Right cardiac atrium (tissue), 5 donors: ENCODE results near the gene MYOM3. TPM values are rescaled to one million over a fixed set of nuclear protein-coding genes. Genes with fewer than 3 reads are reported as not detected.

ENCODE experiments used
- ATAC-seq, 2 donors: fragments of 200-7000 bp; cut with Tn5 transposase; one replicate each; pipeline versions ENCODE4 v1.8.0 to v1.9.1; 2020; ENCODE audit warnings: moderate library complexity in 2 of 2, mild to moderate bottlenecking in 1 of 2
- DNase-seq, 3 donors: peaks; one replicate each; pipeline ENCODE4 v3.0.0-alpha.2; 2020
- H3K27ac ChIP-seq: one replicate; pipeline ENCODE4 v1.5.1; 2013; ENCODE audit warnings: mild to moderate bottlenecking, low read length, control low read depth, moderate library complexity
- H3K27me3 ChIP-seq: one replicate; pipeline ENCODE4 v1.6.1; 2013; ENCODE audit not compliant: control insufficient read depth, insufficient read depth
- H3K4me1 ChIP-seq: one replicate; pipeline ENCODE4 v1.6.1; 2013; ENCODE audit warnings: low read length; ENCODE audit not compliant: control insufficient read depth, insufficient read depth
- H3K4me3 ChIP-seq: one replicate; pipeline ENCODE4 v1.5.1; 2013; ENCODE audit warnings: low read length, control low read depth
- H3K9me3 ChIP-seq: one replicate; pipeline ENCODE4 v1.6.1; 2013; ENCODE audit warnings: low read length; ENCODE audit not compliant: control insufficient read depth
- WGBS: extraction: QIAGEN DNeasy Blood & Tissue Kit; methylation state at CpG from one replicate; pipeline ENCODE4 v1.1.7; 2013; 5-methylcytosine and 5-hydroxymethylcytosine counted together
- intact Hi-C, 4 donors: fragments of 100-400 bp; cut with DNase I; formaldehyde crosslinking; loops; one replicate each; pipeline versions ENCODE4 v1.11.0 to v1.14.0; 2022 to 2023
- polyA plus RNA-seq: library from polyadenylated mRNA; stranded (reverse); fragments of 200-250 nt; gene quantifications from one replicate; pipeline ENCODE4 v1.2.3, GENCODE V29; 2013
- total RNA-seq, 4 donors: library from RNA; stranded (reverse); fragmentation: NEBNext Ultra II Directional; extraction: Animal tissue kit (Norgen Biotek cat#: 25700); gene quantifications; one replicate each; pipeline ENCODE4 v1.2.1, GENCODE V29; 2021
- donor health status: healthy with polysubstance abuse.
- donor health status: DM: no; HTN: yes; CAD: no.
- donor health status: DM: no; HTN: no; CAD: no.
- donor health status: DM: no; HTN: yes; CAD: no; lungs with severe emphysema.
- donor health status: DM: yes; HTN: yes; CAD: no.

The MYOM3 gene
- total and polyA plus RNA-seq, 5 donors = 202 to 292 (median 258) TPM

GRCh38 chr1:24111262-24111995, 506 bp downstream of the MYOM3 start:
- ATAC-seq (peak; percentile 31 to 32), DNase-seq (peak; percentile 45 to 82 (median 80))
- no peaks in the 10 kb centered on the region for H3K27me3 ChIP-seq
- H3K4me3 ChIP-seq = peak overlapping the region; percentile 53
- H3K4me1 ChIP-seq = peaks cover 2% of the 10 kb centered on the region
- H3K27ac ChIP-seq = peak overlapping the region; percentile 98
- 28% methylated on average over 20 of the region's 20 CpGs for whole genome bisulfite sequencing
- no peaks in the 10 kb centered on the region for H3K9me3 ChIP-seq
- intact Hi-C loops = loop anchor here in 3 of 4 donors (5.0 kb wide), 1 partner anchor 39 kb away; no protein-coding TSS in a partner anchor

DNA sequence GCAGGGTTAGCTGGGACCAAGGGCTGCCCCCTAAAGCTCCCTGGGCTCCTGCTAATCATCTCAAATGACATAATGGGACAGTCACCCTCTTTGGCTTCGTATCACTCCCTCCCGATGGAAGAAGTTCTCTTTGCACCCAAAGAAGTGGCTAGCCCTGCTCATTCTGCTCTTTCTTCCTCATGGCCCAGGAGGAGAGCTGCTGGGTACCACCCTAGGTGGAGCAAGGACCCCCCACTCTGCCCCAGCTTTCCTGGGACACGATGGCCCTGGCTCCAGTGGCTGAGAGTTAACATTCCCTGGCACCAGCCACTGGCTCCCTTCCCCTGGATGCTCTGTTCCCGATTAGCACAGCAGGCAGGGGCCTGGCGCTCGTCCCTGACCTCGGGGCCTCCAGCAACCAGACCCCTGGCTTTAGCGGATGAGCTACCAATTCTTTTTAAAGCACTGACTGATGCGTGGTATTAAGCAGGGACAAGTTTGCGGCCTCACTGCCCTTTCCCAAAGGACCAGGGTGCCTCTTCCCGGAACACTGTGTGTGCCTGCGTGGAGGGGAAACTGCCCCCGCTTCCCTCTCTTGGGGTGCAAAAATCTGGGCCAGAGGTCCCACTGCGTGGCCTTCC, 1.2 kb downstream of the MYOM3 start:
- Histone ChIP-seq H3K27me3 (no peaks in the 10 kb centered on the region), H3K4me1 (peaks cover 2% of the 10 kb centered on the region), H3K9me3 (no peaks in the 10 kb centered on the region), H3K4me3 (peak overlapping the region; percentile 53), H3K27ac (peak overlapping the region; percentile 98)
- WGBS = 42% methylated on average over 14 of the region's 14 CpGs
- intact Hi-C loops = loop anchor here in 3 of 4 donors (5.0 kb wide), 1 partner anchor 38 kb away; no protein-coding TSS in a partner anchor
- DNase-seq = peak; percentile 72 to 91 (median 90)
- ATAC-seq = peak; percentile 58 to 68

DNA sequence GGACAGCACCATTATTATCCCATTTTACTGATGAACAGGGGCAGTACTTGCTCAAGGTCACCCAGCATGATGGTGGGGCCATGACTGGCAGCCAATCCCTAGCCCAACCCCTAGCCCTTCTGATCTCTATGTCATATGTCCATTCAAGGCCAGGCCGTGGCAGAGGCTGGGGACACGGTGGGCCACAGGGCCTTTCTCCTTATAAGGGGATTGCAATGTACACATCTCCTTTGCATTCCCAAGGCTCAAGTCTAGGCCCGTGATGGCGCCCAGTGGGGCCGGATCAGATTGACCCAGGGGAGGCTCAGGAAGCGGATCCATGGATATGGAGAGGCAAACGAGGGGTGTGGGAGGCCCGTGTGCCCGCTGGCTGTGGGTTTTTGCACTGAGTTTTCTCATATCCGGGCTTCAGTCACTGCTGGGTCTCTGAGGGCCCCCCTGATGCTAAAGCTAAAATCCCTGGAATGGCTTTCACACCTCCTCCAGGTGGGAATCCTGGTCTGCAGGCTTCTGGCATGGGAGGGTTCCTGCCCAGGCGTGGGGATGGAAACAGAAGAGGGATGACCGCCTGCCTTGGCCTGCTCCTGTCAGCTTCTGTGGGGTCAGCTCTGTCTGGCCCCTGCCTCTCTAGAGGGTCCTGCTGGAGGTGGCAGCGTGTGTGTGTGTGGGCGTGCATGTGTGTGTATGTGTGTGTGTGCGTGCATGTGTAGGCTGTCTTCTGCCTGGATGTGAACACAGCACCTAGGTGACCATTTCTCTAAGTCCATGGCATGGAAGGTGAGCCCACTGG, 2.1 kb downstream of the MYOM3 start:
- H3K4me1 ChIP-seq = peaks cover 2% of the 10 kb centered on the region
- intact Hi-C loops = loop anchor here (5.0 kb wide), 1 partner anchor 38 kb away; no protein-coding TSS in a partner anchor
- no peaks in the 10 kb centered on the region for H3K9me3 ChIP-seq
- no peaks in the 10 kb centered on the region for H3K27me3 ChIP-seq
- 84% methylated on average over 15 of the region's 15 CpGs for WGBS
- ATAC-seq (no peak), DNase-seq (peak in 1 of 3 donors; percentile 45)
- peak overlapping the region; percentile 98 for H3K27ac ChIP-seq
- peak overlapping the region; percentile 53 for H3K4me3 ChIP-seq

- no peaks in the 10 kb centered on the region for H3K9me3 ChIP-seq
- H3K4me3 ChIP-seq = peak overlapping the region; percentile 1
- peak overlapping the region; percentile 66 for H3K27ac ChIP-seq
- ATAC-seq (no peak), DNase-seq (no peak)
- no peaks in the 10 kb centered on the region for H3K27me3 ChIP-seq
- peaks cover 2% of the 10 kb centered on the region for H3K4me1 ChIP-seq
- intact Hi-C loops = loop anchor here in 1 of 4 donors (5.0 kb wide), 1 partner anchor 37 kb away; no protein-coding TSS in a partner anchor
- 67% methylated on average over 1 of the region's 1 CpG for WGBS
Measured at GRCh38 chr1:24109166-24109483, 2.8 kb downstream of the MYOM3 start.

DNA sequence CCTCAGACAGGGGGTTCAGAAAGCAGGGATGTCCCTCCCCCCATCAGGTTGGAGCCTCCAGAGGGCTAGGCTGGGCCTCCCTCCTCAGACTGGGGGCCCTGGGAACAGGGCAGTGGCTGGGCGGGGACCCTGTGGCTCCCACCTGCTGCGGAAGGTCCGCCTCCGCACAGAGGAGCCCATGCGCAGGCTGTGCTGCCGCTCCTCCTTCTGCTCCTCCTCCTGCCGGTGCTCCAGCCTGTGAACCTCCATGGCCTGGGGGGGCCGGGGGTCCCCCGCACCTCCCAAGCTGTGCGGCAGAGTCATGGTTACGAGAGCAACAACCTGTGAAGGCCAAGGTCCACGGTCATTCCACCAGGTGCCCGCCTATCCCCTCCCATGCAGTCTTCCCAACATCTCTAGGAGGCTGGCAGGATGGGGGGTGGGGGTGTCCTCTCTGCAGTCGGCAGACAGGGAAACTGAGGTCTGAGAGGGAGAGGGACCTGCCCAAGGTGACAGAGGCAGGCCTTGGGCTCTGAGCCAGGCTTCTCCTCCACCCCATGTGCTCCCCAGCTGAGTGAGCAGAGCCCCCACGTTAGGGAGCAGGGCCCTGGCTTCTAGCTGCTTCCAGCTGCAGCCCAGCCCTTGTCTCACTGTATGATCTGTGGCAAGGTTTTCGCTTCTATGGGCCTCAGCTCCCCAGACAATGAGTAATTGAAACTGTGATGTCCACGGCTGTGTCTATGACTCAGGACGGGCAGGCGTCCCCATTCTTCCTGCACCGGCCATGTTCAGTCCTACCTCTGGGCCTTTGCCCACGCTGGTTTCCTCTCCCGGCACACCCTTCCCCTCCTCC, 3.4 kb downstream of the MYOM3 start:
- Histone ChIP-seq H3K27ac (peak overlapping the region; percentile 66), H3K9me3 (no peaks in the 10 kb centered on the region), H3K4me3 (peak overlapping the region; percentile 1), H3K4me1 (peaks cover 2% of the 10 kb centered on the region), H3K27me3 (no peaks in the 10 kb centered on the region)
- intact Hi-C loops = loop anchor here in 1 of 4 donors (5.0 kb wide), 1 partner anchor 36 kb away; no protein-coding TSS in a partner anchor
- 71% methylated on average over 22 of the region's 22 CpGs for WGBS
- peak; percentile 4 to 64 for ATAC-seq
- DNase-seq = peak; percentile 54 to 64 (median 64)

DNA sequence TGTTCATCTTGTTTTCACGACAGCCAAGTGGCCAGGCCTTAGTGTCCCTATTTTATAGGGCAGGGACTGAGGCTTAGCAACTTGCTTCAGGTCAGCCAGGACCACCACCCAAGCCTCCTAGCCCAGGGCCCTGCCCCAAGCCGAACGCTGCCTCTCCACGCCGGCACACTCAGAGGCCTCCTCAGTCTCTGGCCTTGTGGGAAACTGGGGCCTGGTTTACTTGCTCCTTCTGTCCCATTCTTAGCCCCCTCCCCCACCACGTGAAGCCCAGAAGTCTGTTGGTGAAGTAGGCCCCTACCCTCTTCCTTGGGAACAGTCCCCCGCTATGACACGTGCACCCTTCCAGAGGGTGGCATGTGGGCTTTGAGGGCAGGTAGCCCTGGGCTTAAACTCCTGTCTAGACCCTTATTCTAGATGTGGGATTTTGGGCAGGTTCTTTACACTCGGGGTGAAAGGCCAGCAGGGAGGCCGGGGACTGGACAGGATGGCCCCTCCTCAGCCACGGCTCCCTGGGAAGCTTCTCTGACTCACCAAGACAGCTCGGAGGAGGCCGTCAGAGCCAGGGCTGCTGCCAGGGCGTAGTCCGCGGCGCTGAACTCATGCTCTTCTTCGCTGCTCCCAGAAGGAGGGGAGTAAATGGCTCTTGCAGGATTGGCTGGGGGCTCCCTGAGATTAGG, 4.3 kb downstream of the MYOM3 start:
- intact Hi-C loops = loop anchor here in 1 of 4 donors (5.0 kb wide), 1 partner anchor 35 kb away; no protein-coding TSS in a partner anchor
- no peaks in the 10 kb centered on the region for H3K9me3 ChIP-seq
- H3K27ac ChIP-seq = no peak overlapping the region
- 81% methylated on average over 18 of the region's 18 CpGs for WGBS
- H3K4me3 ChIP-seq = no peak overlapping the region
- peaks cover 2% of the 10 kb centered on the region for H3K4me1 ChIP-seq
- DNase-seq (peak in 1 of 3 donors; percentile 48), ATAC-seq (no peak)
- H3K27me3 ChIP-seq = no peaks in the 10 kb centered on the region

GRCh38 chr1:24105368-24106160, 6.4 kb downstream of the MYOM3 start:
- 91% methylated on average over 19 of the region's 19 CpGs for WGBS
- ATAC-seq = no peak
- Histone ChIP-seq H3K4me3 (no peak overlapping the region), H3K27me3 (no peaks in the 10 kb centered on the region), H3K9me3 (no peaks in the 10 kb centered on the region), H3K4me1 (no peaks in the 10 kb centered on the region), H3K27ac (no peak overlapping the region)
- intact Hi-C loops = loop anchor here in 1 of 4 donors (5.0 kb wide), 1 partner anchor 33 kb away; no protein-coding TSS in a partner anchor
- DNase-seq = no peak

DNA sequence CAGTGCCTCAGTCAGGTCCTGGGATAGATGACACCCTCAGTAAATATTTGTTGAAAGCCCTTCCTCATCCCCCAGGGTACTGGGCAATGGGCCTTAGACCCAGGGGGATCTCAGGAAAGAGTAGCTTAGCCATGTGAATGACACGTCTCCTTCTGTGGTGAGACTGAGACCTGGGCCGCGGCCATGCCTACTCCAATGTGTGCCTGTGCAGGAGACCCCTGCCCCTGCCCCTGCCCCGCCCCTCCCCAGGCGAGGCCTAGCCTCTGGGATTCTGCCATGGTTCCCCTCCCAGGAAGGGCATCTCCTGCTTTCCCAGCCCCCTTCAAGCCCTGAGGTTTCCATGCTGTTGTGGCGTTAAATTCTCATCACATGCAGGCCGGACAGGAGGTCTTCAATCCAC, 7.1 kb downstream of the MYOM3 start:
- Histone ChIP-seq H3K4me1 (no peaks in the 10 kb centered on the region), H3K9me3 (no peaks in the 10 kb centered on the region), H3K27ac (no peak overlapping the region), H3K4me3 (no peak overlapping the region), H3K27me3 (no peaks in the 10 kb centered on the region)
- DNase-seq = no peak
- ATAC-seq = no peak
- 95% methylated on average over 7 of the region's 7 CpGs for WGBS
- intact Hi-C loops = loop anchor here in 1 of 4 donors (5.0 kb wide), 1 partner anchor 33 kb away; no protein-coding TSS in a partner anchor

GRCh38 chr1:24103879-24104278, 8.1 kb downstream of the MYOM3 start:
- no peaks in the 10 kb centered on the region for H3K4me1 ChIP-seq

More at GRCh38 chr1:24103879-24104278, 8.1 kb downstream of the MYOM3 start:
- Histone ChIP-seq H3K27me3 (no peaks in the 10 kb centered on the region), H3K4me3 (no peak overlapping the region), H3K27ac (no peak overlapping the region), H3K9me3 (no peaks in the 10 kb centered on the region)
- ATAC-seq (no peak), DNase-seq (no peak)
- intact Hi-C loops = no loop called here
- WGBS = 90% methylated on average over 3 of the region's 3 CpGs
